IPS-18c (cell line): ENCODE measurements around the gene DPP10.

Experiments used
- H3K4me3 ChIP-seq: 2 replicates; pipeline ENCODE4 v1.7.0; 2013; ENCODE audit warnings: low read depth, mild to moderate bottlenecking, low read length, moderate library complexity; ENCODE audit not compliant: insufficient read depth
- H3K9me3 ChIP-seq: one replicate; pipeline ENCODE4 v1.6.1; 2013; ENCODE audit warnings: mild to moderate bottlenecking, low read length, moderate library complexity; ENCODE audit not compliant: control insufficient read depth, insufficient read depth

Gene DPP10

GRCh38 chr2:114659880-114660279, 217.4 kb downstream of the DPP10 start:
- no peak overlapping the region for H3K4me3 ChIP-seq
- H3K9me3 ChIP-seq: no peaks in the 10 kb centered on the region

GRCh38 chr2:114661971-114662939, 219.8 kb downstream of the DPP10 start:
- Histone ChIP-seq H3K4me3 (peak overlapping the region; percentile 46), H3K9me3 (no peaks in the 10 kb centered on the region)

DNA sequence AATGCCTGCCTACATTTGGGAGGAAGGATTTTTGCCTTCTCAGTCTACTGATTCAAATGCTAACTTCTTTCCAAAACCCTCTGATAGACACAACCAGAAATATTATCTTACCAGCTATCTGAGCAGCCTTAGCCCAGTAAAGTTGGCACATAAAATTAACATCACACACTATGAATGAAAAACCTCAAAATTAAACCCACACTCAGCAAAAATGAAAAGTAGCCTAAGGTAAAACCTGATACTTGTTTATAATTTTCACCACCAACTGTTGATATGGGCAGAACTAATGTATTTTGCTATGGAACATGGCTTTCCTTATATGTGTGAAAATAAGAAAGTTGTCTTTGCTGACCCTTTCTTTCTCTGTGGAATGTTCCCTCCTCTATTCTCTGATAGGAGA, 226.0 kb downstream of the DPP10 start:
- H3K4me3 ChIP-seq: no peak overlapping the region
- H3K9me3 ChIP-seq: no peaks in the 10 kb centered on the region

GRCh38 chr2:114683251-114683650, 240.8 kb downstream of the DPP10 start:
- no peak overlapping the region for H3K4me3 ChIP-seq
- no peaks in the 10 kb centered on the region for H3K9me3 ChIP-seq

DNA sequence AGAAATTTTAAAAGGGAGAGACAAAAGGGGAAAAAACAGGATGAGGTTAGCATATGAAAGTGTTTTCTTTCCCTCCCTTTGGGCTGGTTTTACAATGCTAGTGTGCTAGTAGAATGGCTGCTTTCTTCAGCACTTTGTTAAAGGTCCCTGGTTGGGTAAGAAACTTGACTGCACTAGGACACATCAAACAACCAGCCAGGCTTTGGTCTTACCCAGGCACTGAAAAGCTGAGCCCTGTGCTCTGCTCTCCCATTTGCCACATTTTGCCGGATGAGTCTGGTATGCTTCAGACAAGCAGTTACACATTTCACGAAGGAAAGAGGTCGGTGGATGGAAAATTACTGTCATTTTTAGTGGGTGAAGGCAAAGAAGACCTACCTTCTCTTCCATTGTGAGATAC, 242.0 kb downstream of the DPP10 start:
- H3K4me3 ChIP-seq: no peak overlapping the region

GRCh38 chr2:114685102-114685501, 242.7 kb downstream of the DPP10 start:
- H3K4me3 ChIP-seq: no peak overlapping the region
- no peaks in the 10 kb centered on the region for H3K9me3 ChIP-seq

More for the DNA sequence above, 242.0 kb downstream of the DPP10 start:
- H3K9me3 ChIP-seq: no peaks in the 10 kb centered on the region

DNA sequence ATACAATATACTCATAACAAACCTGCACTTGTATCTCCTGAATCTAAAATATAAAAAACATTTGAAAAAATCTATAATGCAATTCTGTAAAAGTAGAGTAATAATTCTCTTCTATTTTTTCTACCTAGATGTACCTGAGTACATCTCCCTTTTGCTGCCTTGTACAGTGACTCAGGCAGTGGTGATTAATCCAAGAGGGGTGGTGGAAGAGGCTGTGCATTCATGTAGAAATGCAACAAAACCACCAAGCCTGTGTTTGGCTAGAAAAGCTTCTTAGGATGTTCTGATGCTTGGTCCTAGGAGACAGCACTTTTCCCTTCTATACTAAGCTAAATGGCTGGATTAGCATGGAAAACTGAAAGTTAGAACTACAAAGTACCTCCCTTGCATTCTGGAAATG, 245.8 kb downstream of the DPP10 start:
- no peak overlapping the region for H3K4me3 ChIP-seq
- no peaks in the 10 kb centered on the region for H3K9me3 ChIP-seq

GRCh38 chr2:114698520-114698919, 256.1 kb downstream of the DPP10 start:
- H3K4me3 ChIP-seq: no peak overlapping the region

DNA sequence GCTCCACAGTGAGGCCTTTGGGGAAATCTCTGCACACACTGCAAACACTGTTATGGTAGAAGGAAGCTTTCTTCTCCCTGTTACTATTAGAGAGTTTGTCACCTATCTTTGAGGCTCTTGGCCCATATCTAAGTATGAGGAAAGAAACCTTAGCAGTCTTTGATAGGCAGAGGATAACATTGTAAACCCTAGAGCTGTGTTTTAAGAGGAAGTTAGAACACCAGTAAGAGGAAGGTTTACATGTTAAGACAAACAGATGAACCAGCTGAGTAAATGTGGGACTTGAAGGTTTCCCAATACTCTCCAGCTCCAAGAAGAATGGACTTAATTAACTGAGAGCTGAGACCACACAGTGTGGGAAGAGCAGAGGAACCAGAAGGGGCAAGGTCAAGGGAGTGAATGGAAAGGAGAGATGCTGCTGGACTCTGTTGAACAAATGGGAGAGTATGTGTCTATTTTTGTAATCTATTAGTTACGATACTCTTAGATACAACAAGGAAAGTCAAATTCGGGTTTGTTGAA, 257.0 kb downstream of the DPP10 start:
- Histone ChIP-seq H3K4me3 (no peak overlapping the region), H3K9me3 (no peaks in the 10 kb centered on the region)

More at GRCh38 chr2:114698520-114698919, 256.1 kb downstream of the DPP10 start:
- no peaks in the 10 kb centered on the region for H3K9me3 ChIP-seq

GRCh38 chr2:114700440-114700839, 258.0 kb downstream of the DPP10 start:
- H3K4me3 ChIP-seq: no peak overlapping the region

DNA sequence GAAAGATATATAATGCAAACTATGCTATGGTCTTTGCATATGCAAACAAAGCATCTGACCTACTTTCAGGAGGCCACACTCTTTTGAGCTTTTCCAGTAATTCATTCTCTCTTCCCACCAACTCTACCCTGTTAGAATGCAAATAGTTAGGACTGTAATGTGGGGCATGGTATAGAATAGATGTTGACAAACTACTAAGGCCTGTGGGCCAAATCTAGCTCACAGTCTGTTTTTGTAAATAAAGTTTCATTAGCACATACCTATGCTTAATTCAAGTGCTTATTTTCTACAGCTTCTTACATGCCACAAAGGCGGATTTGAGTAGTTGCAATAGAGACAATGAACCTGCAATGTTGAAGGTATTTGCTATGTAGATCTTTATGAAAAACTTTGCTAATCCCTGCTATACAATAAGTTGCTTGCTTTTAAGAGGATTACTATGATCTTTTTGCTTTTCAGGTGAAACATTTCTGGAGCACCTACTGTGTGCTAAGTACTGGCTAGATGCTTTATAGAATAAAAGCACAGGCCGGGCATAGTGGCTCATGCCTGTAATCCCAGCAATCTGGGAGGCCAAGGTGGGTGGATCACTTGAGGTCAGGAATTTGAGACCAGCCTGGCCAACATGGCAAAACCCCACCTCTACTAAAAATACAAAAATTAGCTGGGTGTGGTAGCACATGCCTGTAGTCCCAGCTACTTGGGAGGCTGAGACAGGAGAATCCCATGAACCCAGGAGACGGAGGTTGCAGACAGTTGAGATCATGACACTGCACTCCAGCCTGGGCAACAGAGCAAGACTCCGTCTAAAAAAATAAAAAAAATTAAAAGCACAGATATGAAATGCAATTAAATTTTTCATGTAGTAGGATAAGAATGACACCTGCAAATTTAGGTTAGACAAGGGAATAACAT, 267.8 kb downstream of the DPP10 start:
- Histone ChIP-seq H3K9me3 (no peaks in the 10 kb centered on the region), H3K4me3 (no peak overlapping the region)

More at GRCh38 chr2:114700440-114700839, 258.0 kb downstream of the DPP10 start:
- H3K9me3 ChIP-seq: no peaks in the 10 kb centered on the region

- H3K9me3 ChIP-seq: no peaks in the 10 kb centered on the region
- H3K4me3 ChIP-seq: no peak overlapping the region
Observed at GRCh38 chr2:114714313-114714712, 271.9 kb downstream of the DPP10 start.

DNA sequence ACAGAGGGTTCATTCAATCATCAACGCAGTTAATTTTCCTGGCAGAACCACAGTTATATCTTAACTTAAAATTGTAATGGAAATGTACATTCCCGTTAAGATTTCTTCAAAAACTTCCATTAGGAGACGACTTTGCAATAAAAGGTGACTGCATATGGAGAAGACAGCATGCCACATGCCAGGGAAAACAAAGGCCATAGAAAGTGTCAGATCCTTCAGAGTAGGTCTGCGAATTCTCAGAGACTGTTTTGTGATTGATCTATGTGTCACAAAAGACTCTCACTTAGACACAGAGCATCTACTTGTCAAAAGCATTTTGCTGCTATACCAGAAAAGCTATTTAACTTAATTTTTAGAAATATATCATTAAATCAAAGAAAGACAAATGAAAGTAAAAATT, 274.6 kb downstream of the DPP10 start:
- Histone ChIP-seq H3K9me3 (no peaks in the 10 kb centered on the region), H3K4me3 (no peak overlapping the region)

GRCh38 chr2:114724454-114724853, 282.0 kb downstream of the DPP10 start:
- Histone ChIP-seq H3K4me3 (no peak overlapping the region), H3K9me3 (no peaks in the 10 kb centered on the region)

GRCh38 chr2:114727012-114727411, 284.6 kb downstream of the DPP10 start:
- no peaks in the 10 kb centered on the region for H3K9me3 ChIP-seq
- no peak overlapping the region for H3K4me3 ChIP-seq

DNA sequence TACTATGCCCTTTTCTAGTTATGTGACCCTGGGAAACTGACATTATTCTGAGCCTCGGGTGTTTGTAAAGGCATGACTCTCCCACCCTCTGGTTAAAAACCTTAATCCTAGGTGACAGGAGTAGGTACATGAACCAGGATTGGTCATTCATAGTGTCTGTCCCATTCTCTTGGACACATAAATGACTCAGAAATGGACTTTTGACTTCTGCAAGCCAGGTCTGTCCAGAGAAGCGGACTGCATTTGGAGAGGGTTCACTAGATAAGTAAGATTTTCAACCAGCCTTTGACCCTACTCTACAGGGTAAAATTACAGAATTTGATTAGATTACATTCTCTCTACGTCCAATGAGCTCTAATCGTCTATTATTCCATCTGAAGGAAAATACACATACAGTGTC, 285.9 kb downstream of the DPP10 start:
- Histone ChIP-seq H3K4me3 (no peak overlapping the region), H3K9me3 (no peaks in the 10 kb centered on the region)

GRCh38 chr2:114729026-114729425, 286.6 kb downstream of the DPP10 start:
- Histone ChIP-seq H3K4me3 (no peak overlapping the region), H3K9me3 (no peaks in the 10 kb centered on the region)
